ENCODE data around the gene CIROP.

DNA sequence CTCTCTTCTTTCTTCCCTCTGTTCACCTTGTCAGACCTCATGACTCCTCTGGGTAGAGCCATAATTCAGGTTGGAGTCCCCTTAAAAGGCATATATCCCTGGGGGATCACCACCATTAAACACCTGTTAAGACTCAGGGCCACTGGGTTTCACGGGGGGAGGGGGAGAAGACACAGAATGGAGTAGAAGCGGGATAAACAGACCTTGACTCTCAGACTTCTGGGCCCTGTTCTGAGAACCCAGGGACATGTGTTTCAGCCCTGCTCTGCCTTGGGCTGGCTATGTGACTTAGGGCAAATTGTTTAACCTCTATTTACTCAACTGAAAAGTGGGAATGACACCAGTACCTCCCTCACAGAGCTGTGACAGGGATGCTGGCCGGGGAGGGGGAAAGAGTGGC lies 52.1 kb downstream of the CIROP start:
- TF ChIP-seq POLR2A (IDR thresholded peaks at IDR 0.05): no peak
- TF ChIP-seq, protein P1, sequence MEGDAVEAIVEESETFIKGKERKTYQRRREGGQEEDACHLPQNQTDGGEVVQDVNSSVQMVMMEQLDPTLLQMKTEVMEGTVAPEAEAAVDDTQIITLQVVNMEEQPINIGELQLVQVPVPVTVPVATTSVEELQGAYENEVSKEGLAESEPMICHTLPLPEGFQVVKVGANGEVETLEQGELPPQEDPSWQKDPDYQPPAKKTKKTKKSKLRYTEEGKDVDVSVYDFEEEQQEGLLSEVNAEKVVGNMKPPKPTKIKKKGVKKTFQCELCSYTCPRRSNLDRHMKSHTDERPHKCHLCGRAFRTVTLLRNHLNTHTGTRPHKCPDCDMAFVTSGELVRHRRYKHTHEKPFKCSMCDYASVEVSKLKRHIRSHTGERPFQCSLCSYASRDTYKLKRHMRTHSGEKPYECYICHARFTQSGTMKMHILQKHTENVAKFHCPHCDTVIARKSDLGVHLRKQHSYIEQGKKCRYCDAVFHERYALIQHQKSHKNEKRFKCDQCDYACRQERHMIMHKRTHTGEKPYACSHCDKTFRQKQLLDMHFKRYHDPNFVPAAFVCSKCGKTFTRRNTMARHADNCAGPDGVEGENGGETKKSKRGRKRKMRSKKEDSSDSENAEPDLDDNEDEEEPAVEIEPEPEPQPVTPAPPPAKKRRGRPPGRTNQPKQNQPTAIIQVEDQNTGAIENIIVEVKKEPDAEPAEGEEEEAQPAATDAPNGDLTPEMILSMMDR (IDR thresholded peaks at IDR 0.05): no peak

Data from Peyer's patch (tissue), 4 donors.